ENCODE measurements around the gene ANKRD44.

ANKRD44 gene

GRCh38 chr2:197159661-197160211 lies 150.8 kb downstream of the ANKRD44 start:
- no peak overlapping the region for H3K4me3 ChIP-seq (ENCODE audit: low read depth, low read length)
- TF ChIP-seq MYC (IDR thresholded peaks at IDR 0.05; ENCODE audit: low read depth, low read length) (no peak), MAX (IDR thresholded peaks at IDR 0.05; ENCODE audit: low read depth, low read length) (no peak), POLR2A (IDR thresholded peaks at IDR 0.05; ENCODE audit: extremely low read depth, insufficient read length) (no peak), CTCF (IDR thresholded peaks at IDR 0.05; ENCODE audit: low read depth, low read length) (no peak)
- peak; percentile 42 for DNase-seq (ENCODE audit: low read depth)

GRCh38 chr2:197158591-197159550 lies 151.7 kb downstream of the ANKRD44 start:
- TF ChIP-seq POLR2A (IDR thresholded peaks at IDR 0.05; ENCODE audit: extremely low read depth, insufficient read length): no peak
- TF ChIP-seq MYC (IDR thresholded peaks at IDR 0.05; ENCODE audit: low read depth, low read length): no peak
- no peak for TF ChIP-seq MAX (IDR thresholded peaks at IDR 0.05; ENCODE audit: low read depth, low read length)
- TF ChIP-seq CTCF (IDR thresholded peaks at IDR 0.05; ENCODE audit: low read depth, low read length): no peak
- no peak overlapping the region for H3K4me3 ChIP-seq (ENCODE audit: low read depth, low read length)
- no peak for DNase-seq (ENCODE audit: low read depth)

- no peak for DNase-seq (ENCODE audit: low read depth)
- no peak for TF ChIP-seq MAX (IDR thresholded peaks at IDR 0.05; ENCODE audit: low read depth, low read length)
- TF ChIP-seq POLR2A (IDR thresholded peaks at IDR 0.05; ENCODE audit: extremely low read depth, insufficient read length): no peak
- no peak for TF ChIP-seq MYC (IDR thresholded peaks at IDR 0.05; ENCODE audit: low read depth, low read length)
- no peak for TF ChIP-seq CTCF (IDR thresholded peaks at IDR 0.05; ENCODE audit: low read depth, low read length)
- H3K4me3 ChIP-seq (ENCODE audit: low read depth, low read length): no peak overlapping the region
Measured at GRCh38 chr2:197157879-197158537, 152.6 kb downstream of the ANKRD44 start.

- no peak for TF ChIP-seq CTCF (IDR thresholded peaks at IDR 0.05; ENCODE audit: low read depth, low read length)
- TF ChIP-seq POLR2A (IDR thresholded peaks at IDR 0.05; ENCODE audit: extremely low read depth, insufficient read length): no peak
- no peak for TF ChIP-seq MYC (IDR thresholded peaks at IDR 0.05; ENCODE audit: low read depth, low read length)
- no peak for TF ChIP-seq MAX (IDR thresholded peaks at IDR 0.05; ENCODE audit: low read depth, low read length)
- no peak for DNase-seq (ENCODE audit: low read depth)
- no peak overlapping the region for H3K4me3 ChIP-seq (ENCODE audit: low read depth, low read length)
Measured at GRCh38 chr2:197156771-197157170, 153.8 kb downstream of the ANKRD44 start.

- peak overlapping the region; percentile 32 for H3K4me3 ChIP-seq (ENCODE audit: low read depth, low read length)
- peak; percentile 95 for DNase-seq (ENCODE audit: low read depth)
- TF ChIP-seq MYC (IDR thresholded peaks at IDR 0.05; ENCODE audit: low read depth, low read length) (0 out of 2 replicates have a peak, but pooled peaks have one; percentile 21), POLR2A (IDR thresholded peaks at IDR 0.05; ENCODE audit: extremely low read depth, insufficient read length) (no peak), MAX (IDR thresholded peaks at IDR 0.05; ENCODE audit: low read depth, low read length) (peak; percentile 21; the same call in 1 of the 2 replicates), CTCF (IDR thresholded peaks at IDR 0.05; ENCODE audit: low read depth, low read length) (peak; percentile 45)
Measured at GRCh38 chr2:197152451-197153228, 157.9 kb downstream of the ANKRD44 start.

Data from NB4 (cell line).